Suprapubic skin (tissue), 4 donors: ENCODE data around the gene TFB2M. TPM values are rescaled to one million over a fixed set of nuclear protein-coding genes. Genes with fewer than 3 reads are reported as not detected.
A peak's percentile ranks its signal among the peaks of the same experiment; 100 is the strongest.

Source experiments
- DNase-seq, 2 donors: peaks; one replicate each; pipeline ENCODE4 v3.0.0-alpha.2; 2019; ENCODE audit warnings: low spot score in 2 of 2
- H3K27ac ChIP-seq: fragments of 200-600 bp; sonication (generic); one replicate; pipeline ENCODE4 v1.5.1; 2019
- H3K27me3 ChIP-seq: fragments of 200-600 bp; sonication (generic); one replicate; pipeline ENCODE4 v1.5.1; 2019
- H3K36me3 ChIP-seq: fragments of 200-600 bp; sonication (generic); one replicate; pipeline ENCODE4 v1.5.1; 2019
- H3K4me1 ChIP-seq: fragments of 200-600 bp; sonication (generic); one replicate; pipeline ENCODE4 v1.5.1; 2019
- H3K4me3 ChIP-seq: fragments of 200-600 bp; sonication (generic); one replicate; pipeline ENCODE4 v1.5.1; 2019; ENCODE audit warnings: mild to moderate bottlenecking
- H3K9me3 ChIP-seq: fragments of 200-600 bp; sonication (generic); one replicate; pipeline ENCODE4 v1.5.1; 2019
- CTCF ChIP-seq, 2 donors: fragments of 200-600 bp in 1 of 2; fragments of 450-650 bp in 1 of 2; sonication (generic) in 1 of 2; IDR thresholded peaks; one replicate each; pipeline ENCODE4 v1.5.1; 2016 to 2019; ENCODE audit warnings: antibody characterized with exemption in 2 of 2, mild to moderate bottlenecking in 1 of 2, moderate library complexity in 1 of 2
- EP300 ChIP-seq: sonication (generic); formaldehyde crosslinking; IDR thresholded peaks from one replicate; pipeline ENCODE4 v1.6.1; 2017; ENCODE audit warnings: antibody characterized with exemption
- POLR2A ChIP-seq, 2 donors: fragments of 450-650 bp; IDR thresholded peaks; one replicate each; pipeline ENCODE4 v1.6.1; 2017; ENCODE audit warnings: antibody characterized with exemption in 2 of 2, mild to moderate bottlenecking in 2 of 2, moderate library complexity in 2 of 2
- POLR2AphosphoS5 ChIP-seq, 3 donors: sonication (generic); formaldehyde crosslinking; IDR thresholded peaks; one replicate each; pipeline ENCODE4 v1.6.1; 2017; ENCODE audit warnings: antibody characterized with exemption in 3 of 3
- WGBS: methylation state at CpG from one replicate; pipeline ENCODE4 v1.1.5; 2018; 5-methylcytosine and 5-hydroxymethylcytosine counted together
- total RNA-seq, 4 donors: library from RNA; depleted of rRNA; stranded (reverse); fragments of >200 nt; gene quantifications; one replicate each; pipeline ENCODE4 v1.1.0, GENCODE V29; 2016

Gene TFB2M
- total RNA-seq, 4 donors from 2014 or later = 9.9 to 15.0 (median 12.1) TPM

- DNase-seq = no peak
- Histone ChIP-seq H3K4me1 (no peaks in the 10 kb centered on the region), H3K9me3 (no peaks in the 10 kb centered on the region), H3K4me3 (no peak overlapping the region), H3K27ac (no peak overlapping the region), H3K36me3 (no peaks in the 10 kb centered on the region), H3K27me3 (no peaks in the 10 kb centered on the region)
- TF ChIP-seq CTCF (IDR thresholded peaks at IDR 0.05) = peak; percentile 42 to 73
- TF ChIP-seq EP300 = no peak
- WGBS = 31% methylated on average over 3 of the region's 3 CpGs
Observed at GRCh38 chr1:246492611-246493245, 73.3 kb downstream of the TFB2M start.

- no peak for DNase-seq
- TF ChIP-seq POLR2AphosphoS5 (IDR thresholded peaks at IDR 0.05) (no peak), CTCF (IDR thresholded peaks at IDR 0.05) (no peak), POLR2A (IDR thresholded peaks at IDR 0.05) (no peak)
- Histone ChIP-seq H3K27me3 (no peaks in the 10 kb centered on the region), H3K27ac (no peak overlapping the region), H3K36me3 (no peaks in the 10 kb centered on the region), H3K4me3 (no peak overlapping the region), H3K4me1 (no peaks in the 10 kb centered on the region), H3K9me3 (no peaks in the 10 kb centered on the region)
- WGBS = 87% methylated on average over 7 of the region's 7 CpGs
Observed at GRCh38 chr1:246491551-246492053, 74.5 kb downstream of the TFB2M start.

Other genes starting within 250 kb of the TFB2M start
- 10 to 100 TPM; 14.5 to 33.6 (median 18.9) TPM for gene SMYD3, start 59.0 kb downstream of the TFB2M start, total RNA-seq
- 10 to 100 TPM; 20.2 to 26.2 (median 24.3) TPM for gene CNST, start 195 bp upstream of the TFB2M start, total RNA-seq
- 10 to 100 TPM in 2 of 4 donors, 1 to 10 TPM in 2; 4.0 to 11.2 (median 10.0) TPM for gene SCCPDH, start 158.1 kb upstream of the TFB2M start, total RNA-seq